HUDEP-2 (cell line): ENCODE measurements around the gene IGFBP2.

Source experiments
- DNase-seq, 76 experiments: peaks; one replicate each; lab custom pipeline; 2025; ENCODE audit not compliant: unreplicated experiment in 76 of 76; lab: John Stamatoyannopoulos, UW

Gene IGFBP2

GRCh38 chr2:216615298-216616082 is 17.7 kb upstream of the IGFBP2 start:
- no peak for DNase-seq

- no peak for DNase-seq
Observed at GRCh38 chr2:216616083-216616678, 17.0 kb upstream of the IGFBP2 start.

GRCh38 chr2:216617159-216617815 is 15.9 kb upstream of the IGFBP2 start:
- no peak for DNase-seq

GRCh38 chr2:216618785-216619184 is 14.4 kb upstream of the IGFBP2 start:
- no peak for DNase-seq

GRCh38 chr2:216619411-216620393 is 13.5 kb upstream of the IGFBP2 start:
- DNase-seq, result no peak

GRCh38 chr2:216620786-216621185 is 12.4 kb upstream of the IGFBP2 start:
- no peak for DNase-seq

- DNase-seq, result no peak
Observed at GRCh38 chr2:216621292-216621691, 11.9 kb upstream of the IGFBP2 start.

GRCh38 chr2:216622526-216622925 is 10.7 kb upstream of the IGFBP2 start:
- no peak for DNase-seq

GRCh38 chr2:216624251-216624650 is 9.0 kb upstream of the IGFBP2 start:
- DNase-seq, result no peak

- no peak for DNase-seq
Observed at GRCh38 chr2:216626168-216626874, 6.9 kb upstream of the IGFBP2 start.

- DNase-seq, result no peak
Observed at GRCh38 chr2:216626875-216627245, 6.4 kb upstream of the IGFBP2 start.

GRCh38 chr2:216629784-216630183 is 3.4 kb upstream of the IGFBP2 start:
- no peak for DNase-seq

- DNase-seq, result no peak
Observed at GRCh38 chr2:216632346-216632951, 771 bp upstream of the IGFBP2 start.

- no peak for DNase-seq
Observed at GRCh38 chr2:216633616-216634369, 573 bp downstream of the IGFBP2 start.

GRCh38 chr2:216634370-216635148 is 1.3 kb downstream of the IGFBP2 start:
- no peak for DNase-seq

GRCh38 chr2:216635171-216635570 is 2.0 kb downstream of the IGFBP2 start:
- DNase-seq, result no peak

GRCh38 chr2:216635701-216636550 is 2.7 kb downstream of the IGFBP2 start:
- DNase-seq, result no peak
